Gastroesophageal sphincter (tissue), 3 donors: Measurements from ENCODE around the gene ARHGEF10L.

ENCODE experiments used
- CTCF ChIP-seq, 4 experiments: fragments of 200-600 bp in 2 of 4; fragments of 450-650 bp in 2 of 4; sonication (generic) in 1 of 4; IDR thresholded peaks; one replicate each; pipeline ENCODE4 v1.5.1; 2017 to 2019; ENCODE audit warnings: antibody characterized with exemption in 4 of 4, mild to moderate bottlenecking in 2 of 4, moderate library complexity in 2 of 4
- EP300 ChIP-seq: sonication (generic); formaldehyde crosslinking; IDR thresholded peaks from one replicate; pipeline ENCODE4 v1.6.1; 2017; ENCODE audit warnings: antibody characterized with exemption, mild to moderate bottlenecking
- POLR2A ChIP-seq, 2 donors: fragments of 450-650 bp; IDR thresholded peaks; one replicate each; pipeline ENCODE4 v1.6.1; 2017; ENCODE audit warnings: antibody characterized with exemption in 2 of 2, mild to moderate bottlenecking in 2 of 2, moderate library complexity in 1 of 2
- POLR2AphosphoS5 ChIP-seq: sonication (generic); formaldehyde crosslinking; IDR thresholded peaks from one replicate; pipeline ENCODE4 v1.6.1; 2017; ENCODE audit warnings: antibody characterized with exemption

- TF ChIP-seq POLR2A (IDR thresholded peaks at IDR 0.05), result no peak
- no peak for TF ChIP-seq CTCF (IDR thresholded peaks at IDR 0.05)
- TF ChIP-seq EP300, result no peak
- peak; percentile 82 for TF ChIP-seq POLR2AphosphoS5
Measured at GRCh38 chr1:17535300-17535936, 4.1 kb upstream of the ARHGEF10L start.
